Adrenal gland (tissue), 19 donors: ENCODE data around the gene CDK11A. TPM values are rescaled to one million over a fixed set of nuclear protein-coding genes. Genes with fewer than 3 reads are reported as not detected.
"Not testable (repeated sequence)": the region's sequence is repeated elsewhere in the genome, so short reads cannot be mapped to it uniquely, and the experiment has no call there.

Source experiments
- DNase-seq, 7 donors: peaks; one replicate each; pipeline ENCODE4 v3.0.0-alpha.2; 2019 to 2020
- H3K27ac ChIP-seq, 5 donors: fragments of 200-600 bp; sonication (generic) in 4 of 5; 1 replicate in 3 of 5; 2 replicates in 2 of 5; pipeline versions ENCODE4 v1.5.1 to v1.8.0; 2016 to 2020; ENCODE audit warnings: mild to moderate bottlenecking in 1 of 5
- H3K27me3 ChIP-seq: fragments of 200-600 bp; 2 replicates; pipeline ENCODE4 v1.8.0; 2021
- H3K36me3 ChIP-seq, 2 donors: fragments of 200-600 bp; replicated peaks in 1 of 2; 1 replicate in 1 of 2; 2 replicates in 1 of 2; pipeline versions ENCODE4 v1.5.1 to v1.8.0; 2018 to 2022
- H3K4me1 ChIP-seq, 2 donors: fragments of 200-600 bp; replicated peaks in 1 of 2; 1 replicate in 1 of 2; 2 replicates in 1 of 2; pipeline versions ENCODE4 v1.5.1 to v1.8.0; 2018 to 2021
- H3K4me3 ChIP-seq, 4 donors: fragments of 200-600 bp; sonication (generic) in 3 of 4; one replicate each; pipeline ENCODE4 v1.5.1; 2016 to 2018
- H3K9me3 ChIP-seq, 3 donors: fragments of 200-600 bp; sonication (generic) in 1 of 3; replicated peaks in 1 of 3; 1 replicate in 2 of 3; 2 replicates in 1 of 3; pipeline versions ENCODE4 v1.5.1 to v1.8.0; 2016 to 2021
- CTCF ChIP-seq, 6 experiments: fragments of 450-650 bp in 4 of 6; fragments of 200-600 bp in 2 of 6; sonication (generic) in 1 of 6; IDR thresholded peaks; 1 replicate in 5 of 6; 2 replicates in 1 of 6; pipeline versions ENCODE4 v1.5.1 to v1.8.0; 2016 to 2021; ENCODE audit warnings: antibody characterized with exemption in 6 of 6, mild to moderate bottlenecking in 2 of 6, moderate library complexity in 1 of 6
- POLR2A ChIP-seq, 2 donors: fragments of 450-650 bp; IDR thresholded peaks; one replicate each; pipeline ENCODE4 v1.6.1; 2017; ENCODE audit warnings: antibody characterized with exemption in 2 of 2, mild to moderate bottlenecking in 2 of 2, moderate library complexity in 1 of 2
- WGBS, 4 donors: extraction: QIAGEN DNeasy Blood & Tissue Kit in 2 of 4; methylation state at CpG; one replicate each; pipeline versions ENCODE4 v1.1.5 to v1.1.7; 2013 to 2017; 5-methylcytosine and 5-hydroxymethylcytosine counted together
- intact Hi-C, 2 donors: fragments of 100-400 bp; cut with DNase I; formaldehyde crosslinking; loops; one replicate each; pipeline versions ENCODE4 v1.14.1 to v1.15.0; 2022 to 2023
- long read RNA-seq, 10 donors: library from polyadenylated mRNA in 3 of 10; unstranded in 2 of 10; stranded (forward) in 1 of 10; transcript quantifications; one replicate each; pipeline ENCODE4 v2.0.0 and lab custom pipeline, GENCODE V29; 2021 to 2026
- polyA plus RNA-seq, 3 donors: library from polyadenylated mRNA; stranded (reverse); fragments of 200-250 nt in 2 of 3; fragments of 350-450 nt in 1 of 3; fragmentation: Illumina TruSeq in 1 of 3; extraction: RNeasy Lipid Tissue Mini Kit (QIAGEN cat#74804) in 1 of 3; gene quantifications; one replicate each; pipeline ENCODE4 v1.2.3, GENCODE V29; 2013 to 2014
- total RNA-seq, 9 donors: library from RNA; depleted of rRNA in 4 of 9; stranded (reverse); fragments of >200 nt in 4 of 9; fragments of 120-200 nt in 1 of 9; fragmentation: NEBNext Ultra II Directional in 1 of 9; extraction: Animal tissue kit (Norgen Biotek cat#: 25700) in 1 of 9; gene quantifications; one replicate each; pipeline versions ENCODE4 v1.1.0 to v1.2.4, GENCODE V29; 2013 to 2023
- donor health status: healthy with polysubstance abuse.
- donor health status: Bipolar disorder and iron deficiency.
- donor health status: DM: yes; HTN: yes; CAD: no.
- donor health status: DM: no; HTN: no; CAD: no.
- donor health status: DM: no; HTN: no; CAD: no.
- donor health status: DM: yes; HTN: yes; CAD: no.

Gene CDK11A
- total RNA-seq (10 to 100 TPM in 7 of 9 donors, 1 to 10 TPM in 2; 2.1 to 44.2 (median 18.7) TPM), polyA plus RNA-seq (100 to 1,000 TPM in 1 of 3 donors, 10 to 100 TPM in 2; 15.8 to 302 (median 95.8) TPM)
- long read RNA-seq, donor 1 = 0 reads
- long read RNA-seq, donor 2 = 0 reads
- long read RNA-seq, donor 3, partial matches to known transcripts = 0 of 1 reads
- long read RNA-seq, donor 3, other reads (novel, unspliced or antisense) = 0 of 1 reads
- long read RNA-seq, donor 4, partial matches to known transcripts = 20 of 22 reads
- long read RNA-seq, donor 4, other reads (novel, unspliced or antisense) = 2 of 22 reads
- long read RNA-seq, donor 5, partial matches to known transcripts = 2 of 10 reads
- long read RNA-seq, donor 5, other reads (novel, unspliced or antisense) = 4 of 10 reads
- long read RNA-seq, donor 6, partial matches to known transcripts = 16 of 20 reads
- long read RNA-seq, donor 6, other reads (novel, unspliced or antisense) = 4 of 20 reads
- long read RNA-seq, donor 7 = 0 reads
- long read RNA-seq, donor 8, partial matches to known transcripts = 0 of 4 reads
- long read RNA-seq, donor 8, other reads (novel, unspliced or antisense) = 0 of 4 reads
- long read RNA-seq, donor 9 = 0 reads
- long read RNA-seq, donor 10 = 0 reads

- DNase-seq = peak; percentile 92 to 100 (median 98)
- H3K27ac ChIP-seq = peak within 1 kb of the TSS; percentile 69 to 96 (median 88)
- H3K4me3 ChIP-seq = peak within 1 kb of the TSS in 2 of 4 donors; percentile 33 to 79
- H3K9me3 ChIP-seq, H3K4me1 ChIP-seq, H3K27me3 ChIP-seq, intact Hi-C loops: not testable (repeated sequence)
- peaks cover 0 to 13% of the 10 kb centered on the region in 2 donors for H3K36me3 ChIP-seq
- 0% methylated on average over 31 to 54 of the region's 78 CpGs; no CpG with 5 or more reads in 1 of the 4 donors for WGBS, 4 donors
- TF ChIP-seq CTCF (IDR thresholded peaks at IDR 0.05) (peak in 5 of 6 experiments; percentile 23 to 58 (median 36)), POLR2A (IDR thresholded peaks at IDR 0.05) (peak; percentile 80 to 85)
These were observed at the start of gene CDK11A for GRCh38 chr1:1724035-1724864. Gene CDK11A (minus strand): TSS chr1:1724357. CDS start chr1:1722818, 1,539 bp downstream.

- 70 to 85% (median 82%) methylated on average over 4 of the region's 4 CpGs for WGBS, 4 donors
These were observed 49.7 kb upstream of the CDK11A start for GRCh38 chr1:1773874-1774273.

GRCh38 chr1:1771096-1771495 lies 46.9 kb upstream of the CDK11A start:
- no peak for TF ChIP-seq CTCF (IDR thresholded peaks at IDR 0.05)
- TF ChIP-seq POLR2A (IDR thresholded peaks at IDR 0.05) = no peak
- intact Hi-C loops = no loop called here
- H3K4me1 ChIP-seq = peaks cover 18 to 24% of the 10 kb centered on the region in 2 donors
- H3K36me3 ChIP-seq = peaks cover 0 to 17% of the 10 kb centered on the region in 2 donors
- no peak for DNase-seq
- H3K27me3 ChIP-seq = no peaks in the 10 kb centered on the region
- WGBS, 4 donors = 95 to 100% (median 98%) methylated on average over 3 of the region's 3 CpGs
- no peak overlapping the region for H3K27ac ChIP-seq
- H3K4me3 ChIP-seq = no peak overlapping the region
- peaks cover 0 to 6% (median 0%) of the 10 kb centered on the region in 3 donors for H3K9me3 ChIP-seq

More at GRCh38 chr1:1773874-1774273, 49.7 kb upstream of the CDK11A start:
- Histone ChIP-seq H3K36me3 (peaks cover 0 to 17% of the 10 kb centered on the region in 2 donors), H3K4me3 (no peak overlapping the region), H3K27ac (peak overlapping the region in 1 of 5 donors; percentile 11), H3K4me1 (peaks cover 29 to 35% of the 10 kb centered on the region in 2 donors), H3K27me3 (no peaks in the 10 kb centered on the region), H3K9me3 (peaks cover 0 to 6% (median 0%) of the 10 kb centered on the region in 3 donors)
- TF ChIP-seq POLR2A (IDR thresholded peaks at IDR 0.05) = no peak
- TF ChIP-seq CTCF (IDR thresholded peaks at IDR 0.05) = no peak
- intact Hi-C loops = no loop called here
- no peak for DNase-seq
